Measurements from ENCODE around the gene PDE4D.
"Not testable (repeated sequence)": the region's sequence is repeated elsewhere in the genome, so short reads cannot be mapped to it uniquely, and the experiment has no call there.

Gene PDE4D

DNA sequence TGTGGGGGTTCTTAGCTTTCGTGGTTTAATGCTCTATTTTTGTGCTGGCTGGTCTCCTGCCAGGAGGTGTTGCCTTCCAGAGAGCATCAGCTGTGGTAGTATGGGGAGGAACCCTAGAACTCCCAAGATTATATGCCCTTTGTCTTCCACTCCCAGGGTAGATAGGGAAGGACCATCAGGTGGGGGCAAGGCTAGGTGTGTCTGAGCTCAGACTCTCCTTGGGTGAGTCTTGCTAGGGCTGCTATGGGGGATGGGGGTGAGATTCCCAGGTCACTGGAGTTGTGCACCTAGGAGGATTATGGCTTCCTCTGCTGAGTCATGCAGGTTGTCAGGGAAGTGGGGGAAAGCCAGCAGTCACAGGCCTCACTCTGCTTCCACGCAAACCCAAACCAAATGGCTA is 584.8 kb downstream of the PDE4D start:
- not testable (repeated sequence) for DNase-seq (ENCODE audit: low read depth in 2 of 2, low spot score in 1 of 2)

DNA sequence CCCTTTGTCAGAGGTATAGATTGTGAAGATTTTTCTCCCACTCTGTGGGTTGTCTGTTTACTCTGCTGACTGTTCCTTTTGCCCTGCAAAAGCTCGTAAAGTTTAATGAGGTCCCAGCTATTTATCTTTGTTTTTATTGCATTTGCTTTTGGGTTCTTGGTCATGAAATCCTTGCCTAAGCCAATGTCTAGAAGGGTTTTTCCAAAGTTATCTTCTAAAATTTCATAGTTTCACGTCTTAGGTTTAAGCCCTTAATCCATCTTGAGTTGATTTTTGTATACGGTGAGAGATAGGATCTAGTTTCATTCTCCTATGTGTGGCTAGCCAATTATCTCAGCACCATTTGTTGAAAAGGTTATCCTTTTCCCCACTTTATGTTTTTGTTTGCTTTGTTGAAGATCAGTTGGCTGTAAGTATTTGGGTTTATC is 590.2 kb downstream of the PDE4D start:
- not testable (repeated sequence) for DNase-seq (ENCODE audit: low read depth in 2 of 2, low spot score in 1 of 2)

GRCh38 chr5:59302509-59302908 is 591.0 kb downstream of the PDE4D start:
- not testable (repeated sequence) for DNase-seq (ENCODE audit: low read depth in 2 of 2, low spot score in 1 of 2)

- DNase-seq (ENCODE audit: low read depth in 2 of 2, low spot score in 1 of 2): no peak
These were observed 591.8 kb downstream of the PDE4D start for GRCh38 chr5:59301727-59302126.

DNA sequence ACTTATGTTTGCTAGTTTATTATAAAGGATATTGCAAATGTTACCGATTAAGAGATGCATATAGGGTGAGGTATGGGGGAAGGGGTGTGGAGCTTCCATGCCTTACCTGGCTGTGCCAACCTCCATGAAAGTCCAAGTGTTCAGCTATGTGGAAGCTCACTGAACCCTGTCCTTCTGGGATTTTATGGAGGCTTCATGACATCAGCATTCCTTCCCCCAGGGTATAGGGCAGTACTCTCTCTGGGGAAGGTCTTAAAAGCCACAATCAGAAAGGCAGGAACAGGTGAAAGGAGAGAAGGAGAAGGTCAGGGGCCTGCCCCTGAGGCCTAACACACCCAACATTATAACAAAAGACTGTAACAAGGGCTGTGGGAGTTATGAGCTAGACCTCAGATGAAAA is 592.6 kb downstream of the PDE4D start:
- no peak for DNase-seq (ENCODE audit: low read depth in 2 of 2, low spot score in 1 of 2)

DNA sequence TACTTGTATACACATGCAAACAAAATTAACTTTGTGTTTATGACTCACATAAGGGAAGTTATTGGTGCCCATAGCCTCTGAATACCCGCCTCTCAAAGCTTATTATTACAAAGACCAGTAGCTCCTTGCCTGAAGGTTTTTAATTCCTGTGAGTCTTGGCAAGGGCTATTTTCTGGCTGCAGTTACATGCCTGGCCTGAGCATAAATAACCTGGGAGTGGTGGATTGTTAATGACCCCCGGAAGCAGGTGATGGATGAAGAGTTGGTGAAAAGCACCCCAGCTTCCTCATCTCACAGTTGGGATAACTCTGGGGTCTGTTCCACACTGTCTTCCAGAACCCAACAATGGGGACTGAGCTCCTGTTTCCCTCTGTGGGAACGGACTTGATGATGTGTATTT is 594.5 kb downstream of the PDE4D start:
- no peak for DNase-seq (ENCODE audit: low read depth in 2 of 2, low spot score in 1 of 2)

GRCh38 chr5:59296317-59297264 is 596.9 kb downstream of the PDE4D start:
- no peak for DNase-seq (ENCODE audit: low read depth in 2 of 2, low spot score in 1 of 2)

GRCh38 chr5:59293700-59294099 is 599.8 kb downstream of the PDE4D start:
- no peak for DNase-seq (ENCODE audit: low read depth in 2 of 2, low spot score in 1 of 2)

- no peak for DNase-seq (ENCODE audit: low read depth in 2 of 2, low spot score in 1 of 2)
These were observed 601.6 kb downstream of the PDE4D start for GRCh38 chr5:59291941-59292340.

DNA sequence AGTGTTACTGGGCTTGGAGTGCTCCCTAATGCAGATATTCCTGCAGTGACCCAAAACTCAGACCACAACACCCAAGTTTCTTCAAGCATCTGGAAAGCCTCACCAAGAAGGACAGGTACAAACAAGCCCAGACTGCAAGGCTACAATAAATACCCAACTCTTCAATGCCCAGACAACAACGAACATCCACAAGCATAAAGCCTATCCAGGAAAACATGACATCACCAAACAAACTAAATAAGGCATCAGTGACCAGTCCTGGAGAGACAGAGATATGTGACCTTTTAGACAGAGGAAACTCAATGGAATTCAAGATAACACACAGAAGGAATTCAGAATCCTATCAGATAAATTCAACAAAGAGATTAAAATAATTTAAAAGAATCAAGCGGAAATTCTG is 605.6 kb downstream of the PDE4D start:
- DNase-seq (ENCODE audit: low read depth in 2 of 2, low spot score in 1 of 2): no peak

DNA sequence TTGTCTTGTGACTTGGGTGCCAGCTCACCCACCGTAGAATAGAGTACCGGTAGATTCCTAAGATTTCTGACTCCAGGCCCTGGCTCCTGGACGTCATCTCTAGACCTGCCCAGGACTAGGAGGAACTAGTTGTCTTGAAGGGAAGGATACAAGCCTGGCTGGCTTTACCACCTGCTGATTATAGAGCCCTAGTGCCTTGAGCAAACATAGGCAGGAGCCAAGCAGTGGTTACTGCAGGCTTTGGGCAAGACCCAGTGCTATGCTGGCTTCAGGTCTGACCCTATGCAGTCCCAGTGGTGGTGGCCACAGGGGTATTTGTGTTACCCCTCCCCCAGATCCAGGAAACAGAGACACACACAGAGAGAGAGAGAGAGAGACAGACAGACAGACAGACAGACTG is 606.2 kb downstream of the PDE4D start:
- DNase-seq (ENCODE audit: low read depth in 2 of 2, low spot score in 1 of 2): no peak

DNA sequence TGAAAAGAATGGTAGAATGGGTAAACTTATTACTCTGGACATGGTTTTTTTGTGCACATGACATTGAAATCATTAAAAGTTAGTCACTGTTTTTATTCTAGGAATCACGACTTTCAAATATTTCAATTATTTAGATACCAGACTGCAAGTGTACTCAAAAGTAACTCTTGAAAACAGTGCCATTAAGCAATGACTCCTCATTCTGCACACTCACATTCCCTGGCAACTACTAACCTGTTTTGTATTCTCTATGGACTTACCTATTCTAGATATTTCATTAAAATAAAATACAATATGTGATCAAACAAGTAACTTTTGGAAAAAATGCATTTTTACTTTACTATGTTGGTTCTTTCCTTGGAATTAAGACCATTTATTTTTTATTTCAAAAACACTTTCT is 607.0 kb downstream of the PDE4D start:
- no peak for DNase-seq (ENCODE audit: low read depth in 2 of 2, low spot score in 1 of 2)

DNA sequence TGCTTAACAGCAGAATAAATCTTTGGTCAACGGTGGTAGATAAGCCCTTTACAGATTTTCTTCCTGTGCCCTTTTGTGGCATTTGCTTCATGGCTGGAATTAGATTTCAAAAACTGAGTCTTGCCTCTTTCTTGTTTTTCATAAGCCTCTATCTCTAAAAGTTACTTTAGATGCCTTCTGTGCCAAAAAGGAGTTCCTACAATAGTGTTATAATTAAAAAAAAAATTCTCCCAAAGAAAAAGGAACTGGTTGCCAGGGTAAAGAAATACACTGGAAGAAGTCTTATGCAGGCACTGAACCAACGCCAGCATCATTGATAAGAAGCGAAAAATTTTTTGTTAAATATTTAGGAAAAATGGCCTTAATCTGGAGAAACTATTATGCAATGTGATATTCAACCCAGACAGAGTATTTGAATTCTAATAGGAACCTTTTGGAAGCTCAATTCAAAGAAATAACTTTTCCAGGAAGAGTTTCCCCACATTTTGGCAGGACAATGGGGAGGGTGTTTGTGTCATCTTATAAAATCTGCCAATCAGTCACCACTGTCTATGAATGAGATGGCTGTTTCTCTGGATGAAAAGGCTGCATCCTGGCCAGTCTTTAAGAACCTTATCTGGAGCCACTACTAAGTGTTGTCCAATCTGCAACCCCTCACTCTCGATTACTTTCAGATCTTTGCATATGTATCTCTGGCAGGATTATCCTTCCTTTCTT is 608.1 kb downstream of the PDE4D start:
- DNase-seq (ENCODE audit: low read depth in 2 of 2, low spot score in 1 of 2): no peak

DNA sequence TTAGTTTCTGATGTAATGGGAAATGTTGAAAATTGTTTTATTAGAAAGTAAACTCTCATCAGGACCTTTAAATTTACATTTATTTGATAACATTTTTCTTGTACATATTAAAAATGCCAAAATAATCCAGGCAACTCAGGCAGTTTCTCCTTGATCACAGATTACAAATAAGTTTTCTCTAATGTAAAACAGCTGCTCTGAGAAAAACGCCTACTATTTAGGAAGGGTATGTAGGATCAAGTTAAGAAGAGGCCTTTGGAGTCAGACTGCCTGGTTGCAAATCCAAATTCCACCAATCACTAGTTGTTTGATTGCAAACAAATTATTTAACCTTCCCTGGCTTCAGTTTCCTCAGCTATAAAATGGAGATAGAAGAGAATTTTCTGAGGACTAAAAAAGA is 610.8 kb downstream of the PDE4D start:
- DNase-seq (ENCODE audit: low read depth in 2 of 2, low spot score in 1 of 2): no peak

DNA sequence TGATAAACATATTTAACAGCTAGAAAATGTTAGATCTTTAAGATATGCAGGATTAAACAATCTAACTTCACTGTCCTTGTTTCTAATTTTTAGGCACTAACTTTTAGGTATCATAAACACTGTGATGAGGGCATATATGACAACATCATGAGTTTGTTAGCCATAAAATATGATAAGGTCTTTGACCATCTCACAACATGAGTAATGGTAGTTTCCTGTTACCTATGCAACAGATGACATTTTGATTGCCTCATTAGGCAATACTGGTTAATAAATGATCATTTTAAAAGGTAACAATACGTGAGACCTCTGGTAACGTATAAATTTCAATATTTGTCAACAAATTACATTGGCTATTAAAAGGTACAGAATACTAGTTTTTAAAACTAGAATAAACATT is 613.5 kb downstream of the PDE4D start:
- no peak for DNase-seq (ENCODE audit: low read depth in 2 of 2, low spot score in 1 of 2)

DNA sequence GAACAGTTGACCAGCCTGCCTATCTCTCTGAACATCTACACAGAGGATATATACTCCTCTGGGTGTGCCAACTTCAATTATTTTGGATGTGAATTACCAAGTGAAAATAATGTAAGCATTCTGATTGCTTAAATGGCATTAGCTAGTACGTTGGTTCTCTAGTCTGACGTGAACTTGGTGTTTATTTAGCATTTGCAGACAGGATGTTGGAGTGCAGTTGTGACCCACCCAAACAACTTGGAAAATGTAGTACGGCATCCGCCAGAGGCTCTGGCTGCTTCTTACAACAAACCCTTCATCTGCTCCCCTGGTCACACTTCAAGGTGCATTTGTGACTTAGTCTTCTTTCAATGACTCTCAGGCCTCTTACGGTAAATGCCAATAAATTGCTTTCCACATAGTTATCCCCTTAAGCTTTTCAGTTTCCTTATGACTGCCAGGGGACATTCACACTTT is 616.6 kb downstream of the PDE4D start:
- no peak for DNase-seq (ENCODE audit: low read depth in 2 of 2, low spot score in 1 of 2)

GRCh38 chr5:59276325-59276675 is 617.2 kb downstream of the PDE4D start:
- DNase-seq (ENCODE audit: low read depth in 2 of 2, low spot score in 1 of 2): no peak

- no peak for DNase-seq (ENCODE audit: low read depth in 2 of 2, low spot score in 1 of 2)
These were observed 617.8 kb downstream of the PDE4D start for GRCh38 chr5:59275510-59276324.

- DNase-seq (ENCODE audit: low read depth in 2 of 2, low spot score in 1 of 2): no peak
These were observed 618.4 kb downstream of the PDE4D start for GRCh38 chr5:59275170-59275509.

- no peak for DNase-seq (ENCODE audit: low read depth in 2 of 2, low spot score in 1 of 2)
These were observed 619.4 kb downstream of the PDE4D start for GRCh38 chr5:59274106-59274636.

DNA sequence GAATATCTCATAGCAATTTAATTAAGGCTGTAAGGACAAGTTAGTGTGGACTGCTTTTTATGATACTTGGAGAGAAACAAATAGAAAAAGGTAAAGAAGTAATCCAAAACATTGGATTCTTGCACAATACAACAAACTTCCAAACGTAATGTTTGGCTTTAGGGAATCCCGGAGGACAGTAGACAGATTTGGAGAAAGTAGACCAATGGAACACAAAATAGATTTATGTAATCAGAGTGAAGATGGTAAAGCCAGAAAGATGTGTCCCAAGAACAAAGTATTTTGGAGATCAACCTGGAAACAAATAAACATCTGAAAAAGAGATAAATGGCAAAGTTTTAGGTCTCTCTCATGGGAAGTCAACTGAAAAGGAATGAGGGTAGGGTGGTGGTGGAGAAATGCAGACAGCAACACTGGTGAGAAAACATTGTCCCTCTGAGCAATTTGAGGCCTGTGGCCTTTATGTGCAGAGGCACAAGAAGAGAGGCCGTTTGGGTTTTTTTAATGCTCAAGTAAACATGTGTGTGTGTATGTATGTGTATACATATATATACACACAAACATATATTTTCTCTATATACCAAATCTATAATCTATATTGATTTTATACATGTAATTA is 620.6 kb downstream of the PDE4D start:
- no peak for DNase-seq (ENCODE audit: low read depth in 2 of 2, low spot score in 1 of 2)

Measured in stimulated activated CD8-positive, alpha-beta memory T cell treated with anti-CD3 and anti-CD28 coated beads, Interleukin-4, amount 100 ng/mL, for 4 hours (primary cell).